Measurements from ENCODE around the gene MAPT.
"Not testable (repeated sequence)": the region's sequence is repeated elsewhere in the genome, so short reads cannot be mapped to it uniquely, and the experiment has no call there.

The MAPT gene

GRCh38 chr17:45956746-45957145 is 62.4 kb downstream of the MAPT start:
- not testable (repeated sequence) for DNase-seq

- DNase-seq, result no peak
Observed at GRCh38 chr17:45958307-45958706, 64.0 kb downstream of the MAPT start.

- DNase-seq, result no peak
Observed at GRCh38 chr17:45958994-45959665, 64.8 kb downstream of the MAPT start.

- no peak for DNase-seq
Observed at GRCh38 chr17:45960311-45960710, 66.0 kb downstream of the MAPT start.

GRCh38 chr17:45961206-45961605 is 66.9 kb downstream of the MAPT start:
- no peak for DNase-seq

GRCh38 chr17:45962221-45962972 is 68.0 kb downstream of the MAPT start:
- DNase-seq, result no peak

GRCh38 chr17:45963283-45963682 is 68.9 kb downstream of the MAPT start:
- DNase-seq, result no peak

- no peak for DNase-seq
Observed at GRCh38 chr17:45963889-45964288, 69.5 kb downstream of the MAPT start.

- DNase-seq, result no peak
Observed at GRCh38 chr17:45964634-45965033, 70.3 kb downstream of the MAPT start.

- no peak for DNase-seq
Observed at GRCh38 chr17:45965812-45966211, 71.5 kb downstream of the MAPT start.

- DNase-seq, result no peak
Observed at GRCh38 chr17:45966606-45967280, 72.4 kb downstream of the MAPT start.

GRCh38 chr17:45967378-45967777 is 73.0 kb downstream of the MAPT start:
- no peak for DNase-seq

GRCh38 chr17:45968732-45969131 is 74.4 kb downstream of the MAPT start:
- no peak for DNase-seq

GRCh38 chr17:45969726-45970125 is 75.4 kb downstream of the MAPT start:
- DNase-seq, result no peak

GRCh38 chr17:45970659-45971058 is 76.3 kb downstream of the MAPT start:
- DNase-seq, result no peak

GRCh38 chr17:45971698-45972141 is 77.4 kb downstream of the MAPT start:
- DNase-seq, result no peak

GRCh38 chr17:45972531-45972930 is 78.2 kb downstream of the MAPT start:
- DNase-seq, result no peak

- no peak for DNase-seq
Observed at GRCh38 chr17:45973099-45973780, 78.9 kb downstream of the MAPT start.

GRCh38 chr17:45973946-45974859 is 79.8 kb downstream of the MAPT start:
- DNase-seq, result no peak

- DNase-seq, result no peak
Observed at GRCh38 chr17:45974916-45975630, 80.7 kb downstream of the MAPT start.

- no peak for DNase-seq
Observed at GRCh38 chr17:45975640-45976295, 81.4 kb downstream of the MAPT start.

All from activated naive CD4-positive, alpha-beta T cell treated with Interleukin-2 at 50 U/mL for 16 hours (primary cell).